HCT116 (cell line): Measurements from ENCODE around the gene BAIAP2L1. TPM values are rescaled to one million over a fixed set of nuclear protein-coding genes. Genes with fewer than 3 reads are reported as not detected.

Experiments used
- ATAC-seq: fragments of 200-7000 bp; cut with Tn5 transposase; 2 replicates; pipeline ENCODE4 v1.9.1; 2020; ENCODE audit warnings: mild to moderate bottlenecking, moderate library complexity
- BruUV-seq: library from RNA; stranded (reverse); fragments of 400-500 nt; replicated peaks from 2 replicates; lab custom pipeline; 2021; lab: Mats Ljungman, UMichigan
- CTCF ChIA-PET: fragments of 300-600 bp; sonication (Branson Sonifier 250); formaldehyde crosslinking; loops from one replicate; lab custom pipeline; 2021; ENCODE audit warnings: antibody characterized with exemption; lab: Charles Lee
- POLR2A ChIA-PET: fragments of 300-600, 350-600 bp; sonication (Branson Sonifier 250); formaldehyde crosslinking; loops from one replicate; lab custom pipeline; 2021; ENCODE audit warnings: antibody characterized with exemption; lab: Charles Lee
- RAD21 ChIA-PET, 2 experiments: fragments of 300-600 bp; sonication (Branson Sonifier 250); formaldehyde crosslinking; loops; one replicate each; lab custom pipeline; 2023; ENCODE audit warnings: low total read pairs in 2 of 2; ENCODE audit not compliant: uncharacterized antibody in 2 of 2, unreplicated experiment in 2 of 2, low non-redundant PET in 1 of 2; lab: Charles Lee
- DNase-seq: peaks from one replicate; pipeline ENCODE4 v3.0.0-alpha.2; 2010; ENCODE audit warnings: low read depth, low spot score
- H2AFZ ChIP-seq: fragments of 200-600 bp; shearing (Covaris generic), sonication (generic); 2 replicates; pipeline ENCODE4 v1.6.1; 2017; ENCODE audit warnings: low read depth, mixed run types, mixed read lengths, antibody characterized with exemption, low read length; ENCODE audit not compliant: poor library complexity, severe bottlenecking
- H3K27ac ChIP-seq: 2 replicates; pipeline ENCODE4 v1.5.1; 2012; ENCODE audit warnings: low read depth, low read length
- H3K27me3 ChIP-seq: fragments of 200-600 bp; sonication (generic); 2 replicates; pipeline ENCODE4 v1.6.1; 2016; ENCODE audit warnings: mixed run types, low read length, mixed read lengths; ENCODE audit not compliant: insufficient read depth
- H3K36me3 ChIP-seq, 2 experiments: fragments of 200-500 bp in 1 of 2; fragments of 200-600 bp in 1 of 2; sonication (Bioruptor generic) in 1 of 2; sonication (generic) in 1 of 2; 2 replicates each; pipeline versions ENCODE4 v1.5.1 to v1.6.1; 2014 to 2016; ENCODE audit warnings: low read length in 2 of 2, inconsistent platforms in 1 of 2, mixed read lengths in 1 of 2, mixed run types in 1 of 2; ENCODE audit not compliant: insufficient read depth in 2 of 2, control insufficient read depth in 1 of 2
- H3K4me1 ChIP-seq, 2 experiments: fragments of 200-600 bp in 1 of 2; sonication (generic) in 1 of 2; 2 replicates each; pipeline versions ENCODE4 v1.5.1 to v1.6.1; 2012 to 2017; ENCODE audit warnings: low read length in 2 of 2, inconsistent platforms in 1 of 2, mild to moderate bottlenecking in 1 of 2, mixed read lengths in 1 of 2, mixed run types in 1 of 2, moderate library complexity in 1 of 2; ENCODE audit not compliant: insufficient read depth in 2 of 2, control insufficient read depth in 1 of 2
- H3K4me2 ChIP-seq: fragments of 200-600 bp; sonication (generic); 2 replicates; pipeline ENCODE4 v1.6.1; 2017; ENCODE audit warnings: mixed run types, low read length, mixed read lengths
- H3K4me3 ChIP-seq, 2 experiments: fragments of 200-600 bp in 1 of 2; sonication (generic) in 1 of 2; replicated peaks in 1 of 2; 2 replicates each; pipeline ENCODE4 v1.5.1; 2011 to 2016; ENCODE audit warnings: low read length in 2 of 2, control low read depth in 1 of 2, low read depth in 1 of 2, mild to moderate bottlenecking in 1 of 2, mixed read lengths in 1 of 2, mixed run types in 1 of 2
- H3K79me2 ChIP-seq: fragments of 200-600 bp; sonication (generic); 2 replicates; pipeline ENCODE4 v1.6.1; 2017; ENCODE audit warnings: mild to moderate bottlenecking, mixed run types, low read length, moderate library complexity, mixed read lengths; ENCODE audit not compliant: insufficient read depth
- H3K9ac ChIP-seq: fragments of 200-600 bp; sonication (generic); 2 replicates; pipeline ENCODE4 v1.6.1; 2016; ENCODE audit warnings: low read length, mixed read lengths
- H3K9me2 ChIP-seq: fragments of 200-600 bp; sonication (generic), shearing (Covaris generic); 2 replicates; pipeline ENCODE4 v1.6.1; 2017; ENCODE audit warnings: mixed run types, mild to moderate bottlenecking, moderate library complexity; ENCODE audit not compliant: insufficient read depth
- H3K9me3 ChIP-seq, 2 experiments: fragments of 200-500 bp in 1 of 2; fragments of 200-600 bp in 1 of 2; sonication (Bioruptor generic) in 1 of 2; sonication (generic) in 1 of 2; 2 replicates each; pipeline ENCODE4 v1.6.1; 2014 to 2017; ENCODE audit warnings: low read length in 2 of 2, mixed read lengths in 2 of 2, inconsistent platforms in 1 of 2, low read depth in 1 of 2, mild to moderate bottlenecking in 1 of 2, mixed run types in 1 of 2, moderate library complexity in 1 of 2; ENCODE audit not compliant: control insufficient read depth in 1 of 2, insufficient read depth in 1 of 2
- H4K20me1 ChIP-seq: fragments of 200-600 bp; sonication (generic), shearing (Covaris generic); 2 replicates; pipeline ENCODE4 v1.6.1; 2017; ENCODE audit warnings: mixed run types, mild to moderate bottlenecking, moderate library complexity; ENCODE audit not compliant: insufficient read depth
- CBX3 ChIP-seq: IDR thresholded peaks from 2 replicates; pipeline ENCODE4 v1.6.1; 2012; ENCODE audit warnings: low read depth
- CEBPB ChIP-seq: IDR thresholded peaks from 2 replicates; pipeline ENCODE4 v1.6.1; 2012; ENCODE audit warnings: low read depth
- CTCF ChIP-seq, 3 experiments: fragments of 200-600 bp in 1 of 3; sonication (generic) in 1 of 3; IDR thresholded peaks in 2 of 3; conservative IDR thresholded peaks in 1 of 3; 2 replicates each; pipeline ENCODE4 v1.5.1; 2012 to 2017; ENCODE audit warnings: low read depth in 2 of 3, low read length in 2 of 3, antibody characterized with exemption in 1 of 3, borderline replicate concordance in 1 of 3, control low read depth in 1 of 3, mild to moderate bottlenecking in 1 of 3, mixed read lengths in 1 of 3, mixed run types in 1 of 3, moderate library complexity in 1 of 3; ENCODE audit not compliant: insufficient read depth in 1 of 3
- EGR1 ChIP-seq: IDR thresholded peaks from 2 replicates; pipeline ENCODE4 v1.6.1; 2012; ENCODE audit warnings: low read depth
- ELF1 ChIP-seq: IDR thresholded peaks from 2 replicates; pipeline ENCODE4 v1.6.1; 2012; ENCODE audit warnings: low read depth, borderline replicate concordance
- EZH2 ChIP-seq: fragments of 200-600 bp; sonication (generic); IDR thresholded peaks from 2 replicates; pipeline ENCODE4 v1.6.1; 2017; ENCODE audit warnings: antibody characterized with exemption, mixed run types
- EZH2phosphoT487 ChIP-seq: fragments of 200-600 bp; IDR thresholded peaks from 2 replicates; pipeline ENCODE4 v1.6.1; 2018; ENCODE audit warnings: antibody characterized with exemption, borderline replicate concordance
- FOSL1 ChIP-seq: IDR thresholded peaks from 2 replicates; pipeline ENCODE4 v1.6.1; 2012; ENCODE audit warnings: low read depth
- JUND ChIP-seq: IDR thresholded peaks from 2 replicates; pipeline ENCODE4 v1.6.1; 2012
- MAX ChIP-seq: IDR thresholded peaks from 2 replicates; pipeline ENCODE4 v1.6.1; 2012
- POLR2A ChIP-seq: IDR thresholded peaks from 2 replicates; pipeline ENCODE4 v1.7.0; 2011; ENCODE audit warnings: borderline replicate concordance; ENCODE audit not compliant: insufficient read depth, insufficient read length; ENCODE audit errors: extremely low read depth
- POLR2AphosphoS5 ChIP-seq: IDR thresholded peaks from 2 replicates; pipeline ENCODE4 v1.6.1; 2011; ENCODE audit warnings: mild to moderate bottlenecking, low read depth, low read length, moderate library complexity
- RAD21 ChIP-seq: IDR thresholded peaks from 2 replicates; pipeline ENCODE4 v1.6.1; 2012; ENCODE audit warnings: low read depth, mild to moderate bottlenecking
- REST ChIP-seq: IDR thresholded peaks from 2 replicates; pipeline ENCODE4 v1.6.1; 2012; ENCODE audit warnings: low read depth
- SIN3A ChIP-seq: IDR thresholded peaks from 2 replicates; pipeline ENCODE4 v1.6.1; 2012; ENCODE audit warnings: low read depth
- SP1 ChIP-seq: IDR thresholded peaks from 2 replicates; pipeline ENCODE4 v1.6.1; 2012; ENCODE audit warnings: low read depth
- TCF7L2 ChIP-seq: IDR thresholded peaks from 2 replicates; pipeline ENCODE4 v1.7.0; 2011; ENCODE audit warnings: borderline replicate concordance, inconsistent platforms; ENCODE audit not compliant: insufficient read depth, insufficient read length; ENCODE audit errors: extremely low read depth
- YY1 ChIP-seq: IDR thresholded peaks from 2 replicates; pipeline ENCODE4 v1.6.1; 2011; ENCODE audit warnings: low read length, low read depth, moderate library complexity, mild to moderate bottlenecking; ENCODE audit not compliant: insufficient replicate concordance; ENCODE audit errors: extremely low read depth
- ZNF274 ChIP-seq: fragments of 200-500 bp; sonication (Bioruptor generic); IDR thresholded peaks from 2 replicates; pipeline ENCODE4 v1.6.1; 2014; ENCODE audit warnings: mild to moderate bottlenecking, low read depth, low read length, inconsistent platforms
- intact Hi-C: fragments of 100-400 bp; cut with micrococcal nuclease; formaldehyde crosslinking; loops from 2 replicates; pipeline ENCODE4 v1.10.0; 2022
- total RNA-seq: library from RNA; stranded (reverse); gene quantifications from one replicate; pipeline ENCODE4 v1.2.1, GENCODE V29; 2021; ENCODE audit not compliant: unreplicated experiment

The BAIAP2L1 gene
- total RNA-seq, 1 experiment from 2014 or later: 61.2 TPM

GRCh38 chr7:98360221-98361130, 40.4 kb downstream of the BAIAP2L1 start:
- Histone ChIP-seq H3K9me2 (no peaks in the 10 kb centered on the region), H3K27me3 (no peaks in the 10 kb centered on the region), H3K9me3 (no peaks in the 10 kb centered on the region), H3K27ac (peak overlapping the region; percentile 53), H3K4me1 (peaks cover 57 to 75% of the 10 kb centered on the region in 2 experiments), H3K4me3 (peak overlapping the region in 1 of 2 experiments; percentile 13; a peak in 1 of 4 replicates), H4K20me1 (0 out of 2 replicates have a peak, but pooled peaks cover 4% of the 10 kb centered on the region), H3K4me2 (peak overlapping the region; percentile 64), H3K9ac (peak overlapping the region; percentile 38), H3K36me3 (0 out of 4 replicates have a peak, but pooled peaks cover 0 to 5% of the 10 kb centered on the region in 2 experiments), H3K79me2 (peaks cover 46% of the 10 kb centered on the region), H2AFZ (no peak overlapping the region)
- intact Hi-C loops: no loop called here
- ChIA-PET POLR2A (interaction anchor here (0.6 to 2.1 kb wide), 3 partner anchors 10 to 91 kb away, joined by 3 to 4 read pairs (median 3); no protein-coding TSS in a partner anchor), CTCF (interaction anchor here (0.7 to 1.0 kb wide), 2 partner anchors 40 to 481 kb away, joined by 3 to 4 read pairs; partner anchors contain the start of gene BAIAP2L1), RAD21 (interaction anchor here (0.7 to 1.1 kb wide), 2 partner anchors 41 to 115 kb away, joined by 3 to 8 read pairs; partner anchors contain the start of gene BAIAP2L1 (in 1 of the 2))
- TF ChIP-seq ZNF274 (no peak), CTCF (IDR thresholded peaks at IDR 0.05 in 2 of 3, conservative IDR thresholded peaks at IDR 0.05 in 1 of 3; ENCODE audit: borderline replicate concordance in 1 of 3, insufficient read depth in 1 of 3, low read depth in 2 of 3, low read length in 2 of 3) (peak in 1 of 3 experiments; percentile 20; a peak in 1 of 6 replicates), SP1 (peak; percentile 11; the same call in 1 of the 2 replicates), JUND (peak; percentile 15; the same call in 1 of the 2 replicates), EGR1 (no peak), POLR2A (no peak), YY1 (no peak), MAX (no peak), REST (no peak), EZH2 (no peak), POLR2AphosphoS5 (no peak), FOSL1 (no peak), RAD21 (peak; percentile 8; the same call in 1 of the 2 replicates), SIN3A (no peak), ELF1 (no peak), CBX3 (no peak), EZH2phosphoT487 (no peak), CEBPB (peak; percentile 44; the same call in 1 of the 2 replicates), TCF7L2 (no peak)
- ATAC-seq (peak; percentile 78), DNase-seq (no peak)
- BruUV-seq: no TSS peak
